Kidney (tissue), 14 donors: ENCODE results near the gene COL6A6. TPM values are rescaled to one million over a fixed set of nuclear protein-coding genes. Genes with fewer than 3 reads are reported as not detected.

ENCODE experiments used
- DNase-seq, 5 donors: peaks; one replicate each; pipeline ENCODE4 v3.0.0-alpha.2; 2013 to 2020
- FAIRE-seq: peaks from 2 replicates; lab custom pipeline; 2012; peaks lifted over from hg19 to GRCh38; lab: Jason Lieb, UNC
- H3K27ac ChIP-seq, 2 donors: one replicate each; pipeline ENCODE4 v1.7.0; 2013; ENCODE audit warnings: low read depth in 2 of 2, low read length in 2 of 2, inconsistent platforms in 1 of 2
- H3K27me3 ChIP-seq: one replicate; pipeline ENCODE4 v1.7.1; 2013; ENCODE audit warnings: low read length, inconsistent platforms; ENCODE audit not compliant: control insufficient read depth, insufficient read depth
- H3K36me3 ChIP-seq, 3 donors: one replicate each; pipeline versions ENCODE4 v1.7.0 to v1.7.1; 2013; ENCODE audit warnings: low read length in 3 of 3, control low read depth in 1 of 3, inconsistent platforms in 1 of 3; ENCODE audit not compliant: insufficient read depth in 3 of 3, control insufficient read depth in 2 of 3
- H3K4me1 ChIP-seq, 3 donors: one replicate each; pipeline versions ENCODE4 v1.7.0 to v1.7.1; 2013; ENCODE audit warnings: low read length in 3 of 3, inconsistent platforms in 1 of 3, low read depth in 1 of 3; ENCODE audit not compliant: control insufficient read depth in 2 of 3, insufficient read depth in 2 of 3
- H3K4me3 ChIP-seq, 3 donors: one replicate each; pipeline versions ENCODE4 v1.7.0 to v1.8.1; 2013; ENCODE audit warnings: low read length in 3 of 3, control low read depth in 1 of 3, inconsistent platforms in 1 of 3
- H3K9ac ChIP-seq, 3 donors: one replicate each; pipeline versions ENCODE4 v1.7.0 to v1.7.1; 2013; ENCODE audit warnings: low read length in 3 of 3, control low read depth in 1 of 3, inconsistent platforms in 1 of 3
- H3K9me3 ChIP-seq, 3 donors: one replicate each; pipeline versions ENCODE4 v1.7.0 to v1.7.1; 2013; ENCODE audit warnings: low read length in 3 of 3, control low read depth in 1 of 3, inconsistent platforms in 1 of 3; ENCODE audit not compliant: control insufficient read depth in 2 of 3, insufficient read depth in 1 of 3
- CTCF ChIP-seq: IDR thresholded peaks from 3 replicates; pipeline ENCODE4 v1.5.1; 2012; ENCODE audit warnings: mild to moderate bottlenecking, moderate library complexity, borderline replicate concordance; ENCODE audit not compliant: insufficient read depth; ENCODE audit errors: extremely low read depth
- intact Hi-C: fragments of 100-400 bp; cut with DNase I; formaldehyde crosslinking; loops from one replicate; pipeline ENCODE4 v1.11.1; 2022
- polyA plus RNA-seq: library from polyadenylated mRNA; stranded (reverse); fragments of 350-450 nt; fragmentation: Illumina TruSeq; extraction: RNeasy Lipid Tissue Mini Kit (QIAGEN cat#74804); gene quantifications from one replicate; pipeline ENCODE4 v1.2.3, GENCODE V29; 2014; ENCODE audit warnings: low read depth, low replicate concordance; ENCODE audit not compliant: insufficient read depth
- total RNA-seq: library from RNA; stranded (reverse); fragmentation: NEBNext Ultra II Directional; extraction: Animal tissue kit (Norgen Biotek cat#: 25700); gene quantifications from one replicate; pipeline ENCODE4 v1.2.1, GENCODE V29; 2021
- donor health status: control.
- donor health status: control.
- donor health status: control.
- donor health status: control.
- donor health status: control.
- donor health status: DM: yes; HTN: yes; CAD: no.
- donor health status: Normal renal cell carcinoma (clear cell type).

COL6A6 gene
- total and polyA plus RNA-seq, 2 donors from 2014 or later = 0.25 TPM; not detected in 1

- intact Hi-C loops = no loop called here
- TF ChIP-seq CTCF = no peak
- H3K36me3 ChIP-seq = no peaks in the 10 kb centered on the region
Observed at GRCh38 chr3:130548356-130548755, 31.4 kb downstream of the COL6A6 start.

GRCh38 chr3:130557336-130558035 lies 40.5 kb downstream of the COL6A6 start:
- no peak overlapping the region for H3K27ac ChIP-seq
- peak in 1 of 5 donors; percentile 20 for DNase-seq
- no peak overlapping the region for H3K9ac ChIP-seq
- peaks cover 0 to 11% (median 1%) of the 10 kb centered on the region in 3 donors for H3K9me3 ChIP-seq
- no peaks in the 10 kb centered on the region for H3K4me1 ChIP-seq
- no peaks in the 10 kb centered on the region for H3K36me3 ChIP-seq
- H3K4me3 ChIP-seq = no peak overlapping the region
- intact Hi-C loops = no loop called here
- TF ChIP-seq CTCF = no peak
- H3K27me3 ChIP-seq = no peaks in the 10 kb centered on the region
- FAIRE-seq = no peak

More at GRCh38 chr3:130548356-130548755, 31.4 kb downstream of the COL6A6 start:
- H3K27ac ChIP-seq = no peak overlapping the region
- H3K9me3 ChIP-seq = peaks cover 0 to 14% (median 6%) of the 10 kb centered on the region in 3 donors
- no peaks in the 10 kb centered on the region for H3K27me3 ChIP-seq
- FAIRE-seq = no peak
- H3K9ac ChIP-seq = no peak overlapping the region
- H3K4me1 ChIP-seq = no peaks in the 10 kb centered on the region
- H3K4me3 ChIP-seq = no peak overlapping the region
- DNase-seq = no peak

- no peak for TF ChIP-seq CTCF
- H3K9ac ChIP-seq = no peak overlapping the region
- FAIRE-seq (no peak), DNase-seq (no peak)
- peaks cover 0 to 3% (median 0%) of the 10 kb centered on the region in 3 donors for H3K9me3 ChIP-seq
- no peaks in the 10 kb centered on the region for H3K4me1 ChIP-seq
- H3K27me3 ChIP-seq = no peaks in the 10 kb centered on the region
- H3K27ac ChIP-seq = no peak overlapping the region
- no peaks in the 10 kb centered on the region for H3K36me3 ChIP-seq
- no peak overlapping the region for H3K4me3 ChIP-seq
- intact Hi-C loops = no loop called here
Observed at GRCh38 chr3:130558366-130558765, 41.4 kb downstream of the COL6A6 start.
